Loucy (cell line): ENCODE results near the gene SCO1.

Experiments
- CTCF ChIP-seq: fragments of 200-600 bp; sonication (generic); conservative IDR thresholded peaks from 2 replicates; pipeline ENCODE4 v1.5.1; 2014; ENCODE audit warnings: mild to moderate bottlenecking, antibody characterized with exemption, low read length
- EZH2phosphoT487 ChIP-seq: fragments of 200-600 bp; IDR thresholded peaks from 2 replicates; pipeline ENCODE4 v1.6.1; 2018; ENCODE audit warnings: antibody characterized with exemption, mild to moderate bottlenecking, moderate library complexity, borderline replicate concordance

- TF ChIP-seq CTCF (no peak; the same call in 1 of the 2 replicates), EZH2phosphoT487 (no peak)
These were observed at the start of gene SCO1, which contains the start of gene ADPRM for GRCh38 chr17:10697092-10698081.
